Measurements from ENCODE around the gene GMDS.

DNA sequence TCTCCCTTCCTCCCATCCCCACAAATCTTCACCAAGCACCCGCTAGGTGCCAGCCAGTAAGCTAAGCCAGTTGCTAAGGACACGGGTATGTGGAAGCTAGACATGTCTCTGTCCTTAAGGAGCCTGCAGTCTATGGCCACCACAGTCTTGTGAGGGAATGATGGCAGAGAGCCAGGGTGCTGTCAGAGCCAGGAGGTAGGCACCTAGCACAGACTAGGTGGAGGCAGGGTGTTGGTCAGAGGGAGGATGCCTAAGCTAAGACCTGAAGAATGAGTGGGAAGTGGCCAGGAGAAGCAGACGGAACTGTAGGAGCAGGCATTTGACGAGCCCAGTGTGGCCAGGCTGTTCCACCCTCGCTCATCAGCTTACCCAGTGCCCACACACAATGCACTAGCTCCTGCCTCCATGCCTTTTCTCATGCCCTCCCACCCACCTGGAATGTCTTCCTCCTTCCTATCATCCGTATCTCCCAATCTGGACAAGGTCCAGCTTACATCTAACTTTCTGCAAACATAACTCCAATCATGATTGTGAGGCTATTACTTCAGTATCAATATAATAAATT lies 510.1 kb downstream of the GMDS start:
- TF ChIP-seq CTCF (conservative IDR thresholded peaks at IDR 0.05; ENCODE audit: low read depth in 2 of 2) (no peak), EZH2phosphoT487 (IDR thresholded peaks at IDR 0.05; ENCODE audit: unreplicated experiment) (no peak)
